NT2/D1 (cell line): Measurements from ENCODE around the gene SULT1A2.
"Not testable (repeated sequence)": the region's sequence is repeated elsewhere in the genome, so short reads cannot be mapped to it uniquely, and the experiment has no call there.

Experiments used
- SUZ12 ChIP-seq: IDR thresholded peaks from 2 replicates; pipeline ENCODE4 v1.6.1; 2011; ENCODE audit not compliant: insufficient read length, insufficient read depth; ENCODE audit errors: extremely low read depth
- YY1 ChIP-seq: IDR thresholded peaks from 2 replicates; pipeline ENCODE4 v1.6.1; 2011; ENCODE audit not compliant: insufficient read length, insufficient read depth

DNA sequence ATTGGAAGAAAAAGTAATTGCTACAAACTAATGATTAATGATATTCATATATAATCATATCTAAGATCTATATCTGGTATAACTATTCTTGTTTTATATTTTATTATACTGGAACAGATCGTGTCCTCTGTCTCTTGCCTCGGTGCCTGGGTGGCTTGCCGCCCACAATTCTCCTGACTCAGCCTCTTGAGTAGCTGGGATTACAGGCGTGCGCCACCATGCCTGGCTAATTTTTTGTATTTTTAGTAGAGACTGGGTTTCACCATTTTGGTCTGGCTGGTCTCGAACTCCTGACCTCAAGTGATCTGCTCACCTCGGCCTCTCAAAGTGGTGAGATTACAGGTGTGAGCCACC, 19.4 kb upstream of the SULT1A2 start:
- not testable (repeated sequence) for TF ChIP-seq YY1, SUZ12
